Measurements from ENCODE around the gene NOP53. TPM values are rescaled to one million over a fixed set of nuclear protein-coding genes. Genes with fewer than 3 reads are reported as not detected.
A peak's percentile ranks its signal among the peaks of the same experiment; 100 is the strongest.

The NOP53 gene
- total RNA-seq, 6 donors from 2014 or later: 261 to 432 (median 282) TPM

DNA sequence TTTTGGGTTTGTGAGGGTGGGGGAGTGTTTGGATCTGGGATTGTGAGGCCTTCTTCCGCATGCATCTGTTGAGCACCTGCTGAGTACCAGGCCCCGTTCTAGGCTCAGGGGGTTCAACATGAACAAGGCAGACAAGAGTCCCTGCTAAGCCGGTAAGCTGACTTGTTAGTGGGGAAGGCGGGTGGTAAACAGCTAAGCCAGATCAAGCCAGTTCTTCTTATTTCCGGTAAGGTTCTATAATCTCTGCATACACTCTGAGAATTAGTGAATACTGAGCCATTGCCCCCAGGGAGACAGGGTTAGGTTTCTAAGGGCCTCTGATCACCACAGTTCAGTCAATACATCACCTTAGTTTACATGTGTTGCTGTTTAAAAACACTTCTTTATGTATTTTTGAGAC lies 42.0 kb upstream of the NOP53 start:
- Histone ChIP-seq H3K4me1 (no peaks in the 10 kb centered on the region), H3K4me3 (no peak overlapping the region), H3K27ac (no peak overlapping the region), H3K9me3 (no peaks in the 10 kb centered on the region), H3K27me3 (no peaks in the 10 kb centered on the region), H3K36me3 (peaks cover 20 to 57% (median 42%) of the 10 kb centered on the region in 4 donors)
- no peak for TF ChIP-seq EP300 (IDR thresholded peaks at IDR 0.05)
- no peak for TF ChIP-seq POLR2AphosphoS5 (IDR thresholded peaks at IDR 0.05)
- TF ChIP-seq, protein P1, sequence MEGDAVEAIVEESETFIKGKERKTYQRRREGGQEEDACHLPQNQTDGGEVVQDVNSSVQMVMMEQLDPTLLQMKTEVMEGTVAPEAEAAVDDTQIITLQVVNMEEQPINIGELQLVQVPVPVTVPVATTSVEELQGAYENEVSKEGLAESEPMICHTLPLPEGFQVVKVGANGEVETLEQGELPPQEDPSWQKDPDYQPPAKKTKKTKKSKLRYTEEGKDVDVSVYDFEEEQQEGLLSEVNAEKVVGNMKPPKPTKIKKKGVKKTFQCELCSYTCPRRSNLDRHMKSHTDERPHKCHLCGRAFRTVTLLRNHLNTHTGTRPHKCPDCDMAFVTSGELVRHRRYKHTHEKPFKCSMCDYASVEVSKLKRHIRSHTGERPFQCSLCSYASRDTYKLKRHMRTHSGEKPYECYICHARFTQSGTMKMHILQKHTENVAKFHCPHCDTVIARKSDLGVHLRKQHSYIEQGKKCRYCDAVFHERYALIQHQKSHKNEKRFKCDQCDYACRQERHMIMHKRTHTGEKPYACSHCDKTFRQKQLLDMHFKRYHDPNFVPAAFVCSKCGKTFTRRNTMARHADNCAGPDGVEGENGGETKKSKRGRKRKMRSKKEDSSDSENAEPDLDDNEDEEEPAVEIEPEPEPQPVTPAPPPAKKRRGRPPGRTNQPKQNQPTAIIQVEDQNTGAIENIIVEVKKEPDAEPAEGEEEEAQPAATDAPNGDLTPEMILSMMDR (IDR thresholded peaks at IDR 0.05): no peak
- TF ChIP-seq POLR2A (IDR thresholded peaks at IDR 0.05): no peak
- WGBS, 2 donors: 92 to 94% methylated on average over 5 of the region's 5 CpGs
- DNase-seq (no peak), ATAC-seq (ENCODE audit: low FRiP score in 2 of 2) (no peak)

DNA sequence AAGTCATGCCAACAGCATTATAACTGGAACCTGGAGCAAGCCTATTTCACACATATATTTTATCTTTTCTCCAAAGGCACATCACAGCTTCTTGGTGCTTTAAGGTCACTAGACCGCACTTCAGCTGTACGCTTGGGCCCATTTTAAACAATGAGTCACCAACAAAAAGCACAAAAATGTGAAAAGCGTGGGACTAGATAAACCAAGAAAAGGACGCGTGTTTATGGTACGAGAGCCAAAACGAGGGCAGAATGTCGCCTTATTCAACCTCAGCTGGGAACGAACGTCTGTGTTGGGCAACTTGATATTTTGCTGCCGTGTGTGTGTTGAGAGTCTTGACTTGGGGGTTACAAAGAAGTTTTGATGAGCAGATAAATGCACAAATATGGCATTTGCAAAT lies 41.3 kb upstream of the NOP53 start:
- Histone ChIP-seq H3K4me3 (no peak overlapping the region), H3K27ac (no peak overlapping the region), H3K4me1 (no peaks in the 10 kb centered on the region), H3K36me3 (peaks cover 14 to 50% (median 35%) of the 10 kb centered on the region in 4 donors), H3K27me3 (no peaks in the 10 kb centered on the region), H3K9me3 (no peaks in the 10 kb centered on the region)
- TF ChIP-seq EP300 (IDR thresholded peaks at IDR 0.05): no peak
- no peak for TF ChIP-seq POLR2AphosphoS5 (IDR thresholded peaks at IDR 0.05)
- TF ChIP-seq, protein P1 (IDR thresholded peaks at IDR 0.05): no peak
- no peak for TF ChIP-seq POLR2A (IDR thresholded peaks at IDR 0.05)
- no peak for DNase-seq
- WGBS, 2 donors: 84 to 90% methylated on average over 11 of the region's 11 CpGs
- ATAC-seq (ENCODE audit: low FRiP score in 2 of 2): no peak

DNA sequence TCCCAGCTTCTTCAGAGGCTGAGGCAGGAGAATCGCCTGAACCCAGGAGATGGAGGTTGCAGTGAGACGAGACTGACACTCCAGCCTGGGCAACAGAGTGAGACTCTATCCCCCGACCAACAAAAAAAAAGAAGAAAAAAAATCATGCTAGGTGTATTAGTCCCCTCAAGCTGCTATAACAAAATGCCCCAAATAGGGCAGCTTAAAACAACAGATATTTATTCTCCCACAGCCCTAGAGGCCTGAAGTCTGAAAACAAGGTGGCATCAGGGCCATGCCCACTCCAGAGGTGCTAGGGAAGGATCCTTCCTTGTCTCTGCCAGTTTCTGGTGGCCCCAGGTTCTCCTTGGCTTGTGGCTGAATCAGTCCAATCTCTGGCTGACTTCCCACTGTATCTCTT lies 40.7 kb upstream of the NOP53 start:
- DNase-seq: no peak
- no peak for ATAC-seq (ENCODE audit: low FRiP score in 2 of 2)
- Histone ChIP-seq H3K27me3 (no peaks in the 10 kb centered on the region), H3K9me3 (no peaks in the 10 kb centered on the region), H3K27ac (no peak overlapping the region), H3K4me1 (no peaks in the 10 kb centered on the region), H3K4me3 (no peak overlapping the region), H3K36me3 (peaks cover 14 to 44% (median 29%) of the 10 kb centered on the region in 4 donors)
- 90 to 96% methylated on average over 3 of the region's 3 CpGs for WGBS, 2 donors
- TF ChIP-seq, protein P1 (IDR thresholded peaks at IDR 0.05): no peak
- TF ChIP-seq EP300 (IDR thresholded peaks at IDR 0.05) (no peak), POLR2AphosphoS5 (IDR thresholded peaks at IDR 0.05) (no peak), POLR2A (IDR thresholded peaks at IDR 0.05) (no peak)

- H3K4me3 ChIP-seq: no peak overlapping the region
- peak in 1 of 2 donors; percentile 67 for DNase-seq
- H3K4me1 ChIP-seq: no peaks in the 10 kb centered on the region
- peak; percentile 88 to 91 for ATAC-seq (ENCODE audit: low FRiP score in 2 of 2)
- no peak for TF ChIP-seq EP300 (IDR thresholded peaks at IDR 0.05)
- TF ChIP-seq, protein P1 (IDR thresholded peaks at IDR 0.05): peak; percentile 76 to 89 (median 84)
- no peaks in the 10 kb centered on the region for H3K9me3 ChIP-seq
- WGBS, 2 donors: 21 to 25% methylated on average over 22 of the region's 22 CpGs
- peaks cover 4 to 17% (median 9%) of the 10 kb centered on the region in 4 donors for H3K36me3 ChIP-seq
- no peaks in the 10 kb centered on the region for H3K27me3 ChIP-seq
- no peak overlapping the region for H3K27ac ChIP-seq
Observed at GRCh38 chr19:47707135-47707925, 38.0 kb upstream of the NOP53 start.
